RWPE1 (cell line): ENCODE results near the gene RNF217.

Experiments
- CTCF ChIA-PET: fragments of 350-600 bp; sonication (Branson Sonifier 250); formaldehyde crosslinking; extraction: SDS; loops from one replicate; lab custom pipeline; 2021; lab: Yijun Ruan, JAX
- POLR2A ChIA-PET: fragments of 400-600 bp; formaldehyde crosslinking; extraction: SDS; loops from one replicate; lab custom pipeline; 2020; ENCODE audit warnings: antibody characterized with exemption; ENCODE audit not compliant: low non-redundant PET; lab: Yijun Ruan, JAX
- DNase-seq: peaks from one replicate; pipeline ENCODE4 v3.0.0; 2012; ENCODE audit warnings: low spot score
- H3K27ac ChIP-seq: fragments of 450-650 bp; 2 replicates; pipeline ENCODE4 v1.5.1; 2017
- CTCF ChIP-seq: fragments of 450-650 bp; conservative IDR thresholded peaks from 2 replicates; pipeline ENCODE4 v1.5.1; 2017; ENCODE audit warnings: low read depth, mild to moderate bottlenecking

RNF217 gene

GRCh38 chr6:124997196-124997875 is 35.1 kb downstream of the RNF217 start:
- no peak overlapping the region for H3K27ac ChIP-seq
- ChIA-PET POLR2A (no interaction called here), CTCF (no interaction called here)
- TF ChIP-seq CTCF, result no peak
- DNase-seq, result no peak

GRCh38 chr6:124999105-124999764 is 37.0 kb downstream of the RNF217 start:
- no peak for DNase-seq
- H3K27ac ChIP-seq, result no peak overlapping the region
- no peak for TF ChIP-seq CTCF
- POLR2A ChIA-PET, result no interaction called here
- CTCF ChIA-PET, result interaction anchor here (1.1 kb wide), 1 partner anchor 12 kb away, joined by 5 read pairs; no protein-coding TSS in a partner anchor

DNA sequence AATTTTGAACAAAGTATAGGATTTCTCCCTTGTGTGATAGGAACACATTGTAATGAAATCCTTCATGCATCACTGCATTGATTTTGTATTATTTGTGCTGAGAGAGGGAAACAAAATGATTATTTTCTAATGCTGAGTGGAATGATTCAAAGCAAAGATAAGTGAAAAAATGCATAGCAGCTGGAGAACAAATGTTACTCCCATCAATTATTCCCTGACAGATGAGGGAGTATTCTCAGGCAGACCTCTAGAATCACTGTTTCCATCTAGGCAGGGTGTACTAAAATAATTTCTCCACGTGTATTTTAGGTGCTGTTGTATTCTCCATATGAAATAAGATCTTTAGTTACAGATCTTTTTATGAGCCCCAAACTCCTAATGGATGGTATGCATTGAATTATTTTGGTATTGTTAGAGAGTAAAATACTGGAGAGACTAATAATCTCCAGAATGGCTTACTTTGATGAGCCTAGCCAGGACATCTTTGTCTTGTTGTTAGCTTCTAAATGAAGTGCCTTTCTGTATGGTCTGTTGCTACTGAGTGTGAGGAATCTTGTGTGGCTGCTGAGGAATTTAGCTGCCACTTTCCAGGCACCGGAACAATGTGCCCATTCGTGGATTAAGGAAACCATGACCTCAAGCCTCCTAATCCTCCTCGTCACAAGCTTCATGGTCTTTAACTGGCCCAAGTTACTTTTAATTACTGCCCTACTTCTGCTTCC is 39.6 kb downstream of the RNF217 start:
- CTCF ChIA-PET, result no interaction called here
- no peak for TF ChIP-seq CTCF
- no peak for DNase-seq
- H3K27ac ChIP-seq, result no peak overlapping the region
- POLR2A ChIA-PET, result no interaction called here

DNA sequence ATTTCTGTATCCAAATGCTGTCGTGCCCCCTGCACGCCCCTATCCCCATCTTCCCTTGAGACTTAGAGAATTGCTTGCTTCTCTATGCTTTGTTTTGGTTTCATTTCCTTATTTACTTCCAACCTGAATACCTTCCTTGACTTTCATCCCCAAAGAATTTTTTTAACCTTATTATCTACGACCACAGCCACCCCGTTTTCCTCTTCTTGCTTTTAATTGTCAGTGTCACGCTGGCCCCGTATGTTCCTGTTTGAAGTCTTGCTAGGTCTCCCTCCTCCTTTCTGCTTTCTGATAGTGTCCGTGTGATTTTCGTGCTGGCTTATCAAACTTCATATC is 40.1 kb downstream of the RNF217 start:
- POLR2A ChIA-PET, result no interaction called here
- no peak for DNase-seq
- TF ChIP-seq CTCF, result no peak
- H3K27ac ChIP-seq, result no peak overlapping the region
- CTCF ChIA-PET, result no interaction called here

DNA sequence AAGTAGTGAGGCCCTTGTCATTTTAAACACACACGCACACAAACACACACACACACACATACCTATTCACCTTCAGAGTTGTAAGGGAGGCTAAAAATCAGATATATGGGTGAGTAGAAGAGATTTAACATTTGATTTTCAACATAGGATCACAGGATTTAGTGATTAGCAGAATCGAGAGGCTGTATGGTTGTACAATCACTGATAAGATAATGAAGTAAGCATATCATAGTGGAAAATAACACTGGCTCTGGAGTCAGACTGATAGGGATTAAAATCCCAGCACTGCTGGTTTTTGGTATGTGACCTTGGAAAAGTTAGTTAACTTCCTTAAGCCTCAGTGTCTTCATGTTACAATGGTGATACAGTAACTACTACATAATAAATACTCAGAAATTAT is 40.8 kb downstream of the RNF217 start:
- CTCF ChIA-PET, result no interaction called here
- DNase-seq, result no peak
- TF ChIP-seq CTCF, result no peak
- no peak overlapping the region for H3K27ac ChIP-seq
- POLR2A ChIA-PET, result no interaction called here

GRCh38 chr6:125004198-125004597 is 42.0 kb downstream of the RNF217 start:
- DNase-seq, result no peak
- CTCF ChIA-PET, result no interaction called here

More at GRCh38 chr6:125004198-125004597, 42.0 kb downstream of the RNF217 start:
- POLR2A ChIA-PET, result no interaction called here
- H3K27ac ChIP-seq, result no peak overlapping the region
- TF ChIP-seq CTCF, result no peak
